GM12878 (cell line): ENCODE measurements around the gene GIPC3. TPM values are rescaled to one million over a fixed set of nuclear protein-coding genes. Genes with fewer than 3 reads are reported as not detected.

Experiments
- ATF7 ChIP-seq: fragments of 450-650 bp; IDR thresholded peaks from 2 replicates; pipeline ENCODE4 v1.6.1; 2016; ENCODE audit warnings: low read depth, mild to moderate bottlenecking
- DPF2 ChIP-seq: fragments of 450-650 bp; IDR thresholded peaks from 2 replicates; pipeline ENCODE4 v1.6.1; 2017; ENCODE audit warnings: mild to moderate bottlenecking
- EED ChIP-seq: sonication (generic); IDR thresholded peaks from 2 replicates; pipeline ENCODE4 v1.6.1; 2016; ENCODE audit warnings: antibody characterized with exemption, low read depth
- EZH2 ChIP-seq: IDR thresholded peaks from 2 replicates; pipeline ENCODE4 v1.6.1; 2012; ENCODE audit warnings: low read depth, mild to moderate bottlenecking, control low read depth, inconsistent platforms, low read length, borderline replicate concordance; ENCODE audit not compliant: control insufficient read depth
- FOXM1 ChIP-seq: IDR thresholded peaks from 2 replicates; pipeline ENCODE4 v1.6.1; 2012; ENCODE audit warnings: low read depth, mild to moderate bottlenecking, inconsistent platforms, low read length, moderate library complexity
- GATAD2B ChIP-seq: fragments of 450-650 bp; conservative IDR thresholded peaks from 2 replicates; pipeline ENCODE4 v1.6.1; 2017; ENCODE audit warnings: low read depth, mild to moderate bottlenecking, moderate library complexity
- HCFC1 ChIP-seq: fragments of 150-350 bp; IDR thresholded peaks from 2 replicates; pipeline ENCODE4 v1.6.1; 2014; ENCODE audit warnings: low read length
- HDGF ChIP-seq: fragments of 450-650 bp; IDR thresholded peaks from 2 replicates; pipeline ENCODE4 v1.6.1; 2016; ENCODE audit warnings: antibody characterized with exemption
- LARP7 ChIP-seq: fragments of 450-650 bp; IDR thresholded peaks from 2 replicates; pipeline ENCODE4 v1.6.1; 2017; ENCODE audit warnings: mild to moderate bottlenecking
- MEF2B ChIP-seq: fragments of 450-650 bp; IDR thresholded peaks from 2 replicates; pipeline ENCODE4 v1.6.1; 2018; ENCODE audit warnings: mild to moderate bottlenecking, moderate library complexity; ENCODE audit not compliant: partially characterized antibody, poor library complexity, severe bottlenecking
- NFYA ChIP-seq: IDR thresholded peaks from 2 replicates; pipeline ENCODE4 v1.6.1; 2011; ENCODE audit warnings: low read depth, mild to moderate bottlenecking, low read length, improper control_type of control experiment, borderline replicate concordance
- SREBF1 ChIP-seq: IDR thresholded peaks from 2 replicates; pipeline ENCODE4 v1.6.1; 2012; ENCODE audit warnings: mild to moderate bottlenecking, low read length
- SREBF2 ChIP-seq: IDR thresholded peaks from 2 replicates; pipeline ENCODE4 v1.6.1; 2012; ENCODE audit warnings: mild to moderate bottlenecking, low read length
- ZNF207 ChIP-seq: fragments of 450-650 bp; IDR thresholded peaks from 2 replicates; pipeline ENCODE4 v1.6.1; 2014; ENCODE audit warnings: antibody characterized with exemption, mild to moderate bottlenecking, borderline replicate concordance
- ZNF384 ChIP-seq: IDR thresholded peaks from 2 replicates; pipeline ENCODE4 v1.6.1; 2012; ENCODE audit warnings: low read depth, mild to moderate bottlenecking, low read length, improper control_type of control experiment, borderline replicate concordance
- polyA plus RNA-seq, 11 experiments: library from polyadenylated mRNA; depleted of rRNA in 4 of 11; unstranded in 6 of 11; stranded (reverse) in 5 of 11; fragments of >200 nt; fragmentation: Nextera tagmentation in 4 of 11; fragmentation: Illumina TruSeq in 1 of 11; extraction: Ambion mirVana in 4 of 11; extraction: Trizol in 1 of 11; gene quantifications; 1 replicate in 1 of 11; 2 replicates in 10 of 11; pipeline versions ENCODE4 v1.2.1 to v1.2.3, GENCODE V29; 2011 to 2016; ENCODE audit warnings: inconsistent platforms in 2 of 11, missing spikeins in 2 of 11, low read depth in 1 of 11
- total RNA-seq, 4 experiments: library from RNA; depleted of rRNA in 3 of 4; stranded (reverse); fragments of >200 nt in 3 of 4; fragmentation: Illumina TruSeq in 1 of 4; extraction: Trizol in 1 of 4; gene quantifications; 2 replicates each; pipeline versions ENCODE4 v1.2.1 to v1.2.3, GENCODE V29; 2013 to 2021
- TF ChIP-seq, protein P1 (sequence below): fragments of 450-650 bp; IDR thresholded peaks from 2 replicates; pipeline ENCODE4 v1.6.1; 2018; ENCODE audit warnings: borderline replicate concordance, mild to moderate bottlenecking; ENCODE audit not compliant: partially characterized antibody
- TF ChIP-seq, protein P2 (sequence below): fragments of 450-650 bp; IDR thresholded peaks from 2 replicates; pipeline ENCODE4 v1.6.1; 2014; ENCODE audit warnings: mild to moderate bottlenecking
- TF ChIP-seq, protein P3 (sequence below): fragments of 450-650 bp; conservative IDR thresholded peaks from 2 replicates; pipeline ENCODE4 v1.6.1; 2017; ENCODE audit warnings: mild to moderate bottlenecking, moderate library complexity
- TF ChIP-seq, protein P4 (sequence below): IDR thresholded peaks from 2 replicates; pipeline ENCODE4 v1.6.1; 2011; ENCODE audit warnings: low read depth, low read length, improper control_type of control experiment, borderline replicate concordance
- TF ChIP-seq, protein P5 (sequence below): fragments of 150-350 bp; IDR thresholded peaks from 2 replicates; pipeline ENCODE4 v1.6.1; 2016; ENCODE audit warnings: low read depth, low read length

GIPC3 gene
- total and polyA plus RNA-seq, 10 of the 15 experiments (the other 5 are each of a cell fraction or from before 2014, with no cell fraction given), result not detected

DNA sequence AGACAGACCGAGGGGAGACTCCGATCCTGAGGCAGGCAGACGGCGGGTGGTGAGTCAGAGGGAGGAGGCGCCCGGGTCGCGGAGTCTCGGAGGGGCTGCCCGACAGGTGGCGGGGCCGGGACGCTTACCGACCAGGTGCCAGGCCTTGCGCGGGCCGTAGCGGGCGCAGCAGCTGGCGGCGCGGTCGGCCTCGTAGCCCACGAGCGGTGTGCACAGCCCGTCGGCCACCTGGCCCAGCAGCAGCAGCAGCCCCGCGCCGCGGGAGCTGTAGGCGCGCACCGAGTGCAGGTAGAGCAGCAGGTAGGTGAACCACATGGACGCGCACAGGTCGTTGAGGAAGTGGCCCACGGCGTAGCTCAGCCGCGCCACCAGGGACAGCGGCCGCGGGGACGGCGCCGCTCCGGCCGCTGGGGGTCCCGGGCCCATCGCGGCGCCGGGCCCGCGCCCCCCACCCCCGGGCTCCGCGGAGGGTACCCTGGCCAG, 28.3 kb upstream of the GIPC3 start (continued):
- TF ChIP-seq, protein P1, sequence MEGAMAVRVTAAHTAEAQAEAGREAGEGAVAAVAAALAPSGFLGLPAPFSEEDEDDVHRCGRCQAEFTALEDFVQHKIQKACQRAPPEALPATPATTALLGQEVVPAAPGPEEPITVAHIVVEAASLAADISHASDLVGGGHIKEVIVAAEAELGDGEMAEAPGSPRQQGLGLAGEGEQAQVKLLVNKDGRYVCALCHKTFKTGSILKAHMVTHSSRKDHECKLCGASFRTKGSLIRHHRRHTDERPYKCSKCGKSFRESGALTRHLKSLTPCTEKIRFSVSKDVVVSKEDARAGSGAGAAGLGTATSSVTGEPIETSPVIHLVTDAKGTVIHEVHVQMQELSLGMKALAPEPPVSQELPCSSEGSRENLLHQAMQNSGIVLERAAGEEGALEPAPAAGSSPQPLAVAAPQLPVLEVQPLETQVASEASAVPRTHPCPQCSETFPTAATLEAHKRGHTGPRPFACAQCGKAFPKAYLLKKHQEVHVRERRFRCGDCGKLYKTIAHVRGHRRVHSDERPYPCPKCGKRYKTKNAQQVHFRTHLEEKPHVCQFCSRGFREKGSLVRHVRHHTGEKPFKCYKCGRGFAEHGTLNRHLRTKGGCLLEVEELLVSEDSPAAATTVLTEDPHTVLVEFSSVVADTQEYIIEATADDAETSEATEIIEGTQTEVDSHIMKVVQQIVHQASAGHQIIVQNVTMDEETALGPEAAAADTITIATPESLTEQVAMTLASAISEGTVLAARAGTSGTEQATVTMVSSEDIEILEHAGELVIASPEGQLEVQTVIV, result no peak
- TF ChIP-seq MEF2B (no peak), SREBF1 (no peak), ZNF207 (no peak), HDGF (no peak), EED (no peak), HCFC1 (no peak), NFYA (no peak), ATF7 (no peak), LARP7 (peak; percentile 50; the same call in 1 of the 2 replicates), GATAD2B (peak; percentile 78), DPF2 (0 out of 2 replicates have a peak, but pooled peaks have one; percentile 12), ZNF384 (no peak), EZH2 (no peak), SREBF2 (no peak), FOXM1 (no peak)
- TF ChIP-seq, protein P2, sequence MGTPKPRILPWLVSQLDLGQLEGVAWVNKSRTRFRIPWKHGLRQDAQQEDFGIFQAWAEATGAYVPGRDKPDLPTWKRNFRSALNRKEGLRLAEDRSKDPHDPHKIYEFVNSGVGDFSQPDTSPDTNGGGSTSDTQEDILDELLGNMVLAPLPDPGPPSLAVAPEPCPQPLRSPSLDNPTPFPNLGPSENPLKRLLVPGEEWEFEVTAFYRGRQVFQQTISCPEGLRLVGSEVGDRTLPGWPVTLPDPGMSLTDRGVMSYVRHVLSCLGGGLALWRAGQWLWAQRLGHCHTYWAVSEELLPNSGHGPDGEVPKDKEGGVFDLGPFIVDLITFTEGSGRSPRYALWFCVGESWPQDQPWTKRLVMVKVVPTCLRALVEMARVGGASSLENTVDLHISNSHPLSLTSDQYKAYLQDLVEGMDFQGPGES, result no peak
- TF ChIP-seq, protein P3, sequence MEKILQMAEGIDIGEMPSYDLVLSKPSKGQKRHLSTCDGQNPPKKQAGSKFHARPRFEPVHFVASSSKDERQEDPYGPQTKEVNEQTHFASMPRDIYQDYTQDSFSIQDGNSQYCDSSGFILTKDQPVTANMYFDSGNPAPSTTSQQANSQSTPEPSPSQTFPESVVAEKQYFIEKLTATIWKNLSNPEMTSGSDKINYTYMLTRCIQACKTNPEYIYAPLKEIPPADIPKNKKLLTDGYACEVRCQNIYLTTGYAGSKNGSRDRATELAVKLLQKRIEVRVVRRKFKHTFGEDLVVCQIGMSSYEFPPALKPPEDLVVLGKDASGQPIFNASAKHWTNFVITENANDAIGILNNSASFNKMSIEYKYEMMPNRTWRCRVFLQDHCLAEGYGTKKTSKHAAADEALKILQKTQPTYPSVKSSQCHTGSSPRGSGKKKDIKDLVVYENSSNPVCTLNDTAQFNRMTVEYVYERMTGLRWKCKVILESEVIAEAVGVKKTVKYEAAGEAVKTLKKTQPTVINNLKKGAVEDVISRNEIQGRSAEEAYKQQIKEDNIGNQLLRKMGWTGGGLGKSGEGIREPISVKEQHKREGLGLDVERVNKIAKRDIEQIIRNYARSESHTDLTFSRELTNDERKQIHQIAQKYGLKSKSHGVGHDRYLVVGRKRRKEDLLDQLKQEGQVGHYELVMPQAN, result peak; percentile 82
- TF ChIP-seq, protein P4, sequence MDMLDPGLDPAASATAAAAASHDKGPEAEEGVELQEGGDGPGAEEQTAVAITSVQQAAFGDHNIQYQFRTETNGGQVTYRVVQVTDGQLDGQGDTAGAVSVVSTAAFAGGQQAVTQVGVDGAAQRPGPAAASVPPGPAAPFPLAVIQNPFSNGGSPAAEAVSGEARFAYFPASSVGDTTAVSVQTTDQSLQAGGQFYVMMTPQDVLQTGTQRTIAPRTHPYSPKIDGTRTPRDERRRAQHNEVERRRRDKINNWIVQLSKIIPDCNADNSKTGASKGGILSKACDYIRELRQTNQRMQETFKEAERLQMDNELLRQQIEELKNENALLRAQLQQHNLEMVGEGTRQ, result no peak
- TF ChIP-seq, protein P5, sequence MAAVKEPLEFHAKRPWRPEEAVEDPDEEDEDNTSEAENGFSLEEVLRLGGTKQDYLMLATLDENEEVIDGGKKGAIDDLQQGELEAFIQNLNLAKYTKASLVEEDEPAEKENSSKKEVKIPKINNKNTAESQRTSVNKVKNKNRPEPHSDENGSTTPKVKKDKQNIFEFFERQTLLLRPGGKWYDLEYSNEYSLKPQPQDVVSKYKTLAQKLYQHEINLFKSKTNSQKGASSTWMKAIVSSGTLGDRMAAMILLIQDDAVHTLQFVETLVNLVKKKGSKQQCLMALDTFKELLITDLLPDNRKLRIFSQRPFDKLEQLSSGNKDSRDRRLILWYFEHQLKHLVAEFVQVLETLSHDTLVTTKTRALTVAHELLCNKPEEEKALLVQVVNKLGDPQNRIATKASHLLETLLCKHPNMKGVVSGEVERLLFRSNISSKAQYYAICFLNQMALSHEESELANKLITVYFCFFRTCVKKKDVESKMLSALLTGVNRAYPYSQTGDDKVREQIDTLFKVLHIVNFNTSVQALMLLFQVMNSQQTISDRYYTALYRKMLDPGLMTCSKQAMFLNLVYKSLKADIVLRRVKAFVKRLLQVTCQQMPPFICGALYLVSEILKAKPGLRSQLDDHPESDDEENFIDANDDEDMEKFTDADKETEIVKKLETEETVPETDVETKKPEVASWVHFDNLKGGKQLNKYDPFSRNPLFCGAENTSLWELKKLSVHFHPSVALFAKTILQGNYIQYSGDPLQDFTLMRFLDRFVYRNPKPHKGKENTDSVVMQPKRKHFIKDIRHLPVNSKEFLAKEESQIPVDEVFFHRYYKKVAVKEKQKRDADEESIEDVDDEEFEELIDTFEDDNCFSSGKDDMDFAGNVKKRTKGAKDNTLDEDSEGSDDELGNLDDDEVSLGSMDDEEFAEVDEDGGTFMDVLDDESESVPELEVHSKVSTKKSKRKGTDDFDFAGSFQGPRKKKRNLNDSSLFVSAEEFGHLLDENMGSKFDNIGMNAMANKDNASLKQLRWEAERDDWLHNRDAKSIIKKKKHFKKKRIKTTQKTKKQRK, result no peak
